Measurements from ENCODE around the gene THOC1. TPM values are rescaled to one million over a fixed set of nuclear protein-coding genes. Genes with fewer than 3 reads are reported as not detected.
"Not testable (repeated sequence)": the region's sequence is repeated elsewhere in the genome, so short reads cannot be mapped to it uniquely, and the experiment has no call there.

THOC1 gene
- total RNA-seq, 1 donor from 2014 or later, result 45.8 TPM

DNA sequence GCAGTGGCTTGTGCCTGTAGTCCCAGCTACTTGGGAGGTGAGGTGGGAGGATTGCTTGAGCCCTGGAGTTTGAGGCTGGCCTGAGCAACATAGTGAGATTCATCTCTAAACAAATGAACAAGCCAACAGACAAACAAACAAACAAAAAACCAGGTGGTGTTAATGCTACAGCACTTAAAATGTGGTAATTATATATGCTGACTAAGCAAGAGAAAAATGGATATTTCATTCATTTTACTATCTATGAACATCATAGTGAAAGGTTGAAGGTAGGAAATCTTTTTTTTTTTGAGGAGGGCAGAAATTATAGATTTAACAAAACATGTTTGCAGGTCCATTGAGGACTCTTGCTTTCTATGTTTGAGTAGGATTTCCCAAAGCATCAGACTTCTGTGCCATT is 42.2 kb upstream of the THOC1 start:
- no peak overlapping the region for H3K27ac Mint-ChIP-seq (ENCODE audit: unreplicated experiment)
- no peak for DNase-seq (ENCODE audit: low spot score)
- peaks cover 47% of the 10 kb centered on the region for H3K4me1 Mint-ChIP-seq (ENCODE audit: unreplicated experiment)
- no peaks in the 10 kb centered on the region for H3K9me3 Mint-ChIP-seq (ENCODE audit: unreplicated experiment)
- no peak overlapping the region for H3K4me3 Mint-ChIP-seq (ENCODE audit: unreplicated experiment)
- peaks cover 3% of the 10 kb centered on the region for H3K36me3 Mint-ChIP-seq (ENCODE audit: low read depth, unreplicated experiment)
- peaks cover 10% of the 10 kb centered on the region for H3K27me3 Mint-ChIP-seq (ENCODE audit: unreplicated experiment)
- TF ChIP-seq, protein P1, sequence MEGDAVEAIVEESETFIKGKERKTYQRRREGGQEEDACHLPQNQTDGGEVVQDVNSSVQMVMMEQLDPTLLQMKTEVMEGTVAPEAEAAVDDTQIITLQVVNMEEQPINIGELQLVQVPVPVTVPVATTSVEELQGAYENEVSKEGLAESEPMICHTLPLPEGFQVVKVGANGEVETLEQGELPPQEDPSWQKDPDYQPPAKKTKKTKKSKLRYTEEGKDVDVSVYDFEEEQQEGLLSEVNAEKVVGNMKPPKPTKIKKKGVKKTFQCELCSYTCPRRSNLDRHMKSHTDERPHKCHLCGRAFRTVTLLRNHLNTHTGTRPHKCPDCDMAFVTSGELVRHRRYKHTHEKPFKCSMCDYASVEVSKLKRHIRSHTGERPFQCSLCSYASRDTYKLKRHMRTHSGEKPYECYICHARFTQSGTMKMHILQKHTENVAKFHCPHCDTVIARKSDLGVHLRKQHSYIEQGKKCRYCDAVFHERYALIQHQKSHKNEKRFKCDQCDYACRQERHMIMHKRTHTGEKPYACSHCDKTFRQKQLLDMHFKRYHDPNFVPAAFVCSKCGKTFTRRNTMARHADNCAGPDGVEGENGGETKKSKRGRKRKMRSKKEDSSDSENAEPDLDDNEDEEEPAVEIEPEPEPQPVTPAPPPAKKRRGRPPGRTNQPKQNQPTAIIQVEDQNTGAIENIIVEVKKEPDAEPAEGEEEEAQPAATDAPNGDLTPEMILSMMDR (IDR thresholded peaks at IDR 0.05; ENCODE audit: unreplicated experiment), result no peak

DNA sequence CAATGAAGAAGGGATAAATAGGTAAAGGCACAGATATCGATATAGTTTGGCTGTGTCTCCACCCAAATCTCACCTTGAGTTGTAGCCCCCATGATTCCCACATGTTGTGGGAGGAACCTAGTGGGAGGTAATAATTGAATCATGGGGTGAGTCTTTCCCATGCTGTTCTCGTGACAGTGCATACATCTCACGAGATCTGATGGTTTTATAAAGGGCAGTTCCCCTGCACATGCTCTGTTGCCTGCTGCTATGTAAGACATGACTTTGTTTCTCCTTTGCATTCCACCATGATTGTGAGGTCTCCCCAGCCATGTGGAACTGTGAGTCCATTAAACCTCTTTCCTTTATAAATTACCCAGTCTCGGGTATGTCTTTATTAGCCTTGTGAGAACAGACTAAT is 40.2 kb upstream of the THOC1 start:
- Mint-ChIP-seq H3K4me1 (ENCODE audit: unreplicated experiment) (peaks cover 50% of the 10 kb centered on the region), H3K27ac (ENCODE audit: unreplicated experiment) (peak overlapping the region; percentile 9)
- H3K27me3 Mint-ChIP-seq (ENCODE audit: unreplicated experiment); H3K9me3 Mint-ChIP-seq (ENCODE audit: unreplicated experiment); H3K4me3 Mint-ChIP-seq (ENCODE audit: unreplicated experiment); DNase-seq (ENCODE audit: low spot score); H3K36me3 Mint-ChIP-seq (ENCODE audit: low read depth, unreplicated experiment): not testable (repeated sequence)

DNA sequence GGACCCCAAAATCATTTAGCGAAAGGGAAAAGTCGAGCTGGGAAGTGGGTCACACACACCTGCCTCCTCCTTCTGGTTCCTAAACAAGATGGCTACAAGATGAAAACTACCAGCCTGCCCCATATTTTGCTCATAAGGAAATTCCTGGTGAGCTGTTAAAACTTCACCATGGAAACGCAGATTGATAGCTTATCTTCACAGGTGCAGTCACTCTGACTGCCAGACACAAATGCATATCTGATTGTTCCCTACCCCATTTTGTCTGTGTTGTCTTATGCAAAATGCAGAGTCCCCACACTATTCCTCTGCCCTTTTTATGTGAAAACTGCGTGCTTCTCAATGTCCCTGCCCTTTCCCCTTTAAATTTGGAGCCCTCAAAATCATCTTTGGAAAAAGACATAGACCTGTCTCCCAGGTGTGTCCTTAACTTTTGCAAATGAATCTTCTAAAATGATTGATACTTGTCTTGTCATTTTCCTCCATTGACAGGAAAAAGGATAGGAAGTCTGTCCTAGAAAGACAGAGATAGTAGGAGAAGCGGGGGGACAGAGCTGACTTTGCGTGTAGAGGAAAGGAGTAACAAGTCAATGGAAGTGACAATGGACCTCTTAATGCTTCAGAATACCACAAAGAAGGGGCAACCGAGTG is 38.9 kb upstream of the THOC1 start:
- H3K27me3 Mint-ChIP-seq (ENCODE audit: unreplicated experiment), result peaks cover 9% of the 10 kb centered on the region
- peak overlapping the region; percentile 52 for H3K4me3 Mint-ChIP-seq (ENCODE audit: unreplicated experiment)
- no peaks in the 10 kb centered on the region for H3K36me3 Mint-ChIP-seq (ENCODE audit: low read depth, unreplicated experiment)
- TF ChIP-seq, protein P1 (IDR thresholded peaks at IDR 0.05; ENCODE audit: unreplicated experiment), result no peak
- no peaks in the 10 kb centered on the region for H3K9me3 Mint-ChIP-seq (ENCODE audit: unreplicated experiment)
- DNase-seq (ENCODE audit: low spot score), result no peak
- peak overlapping the region; percentile 6 for H3K27ac Mint-ChIP-seq (ENCODE audit: unreplicated experiment)
- peaks cover 44% of the 10 kb centered on the region for H3K4me1 Mint-ChIP-seq (ENCODE audit: unreplicated experiment)

DNA sequence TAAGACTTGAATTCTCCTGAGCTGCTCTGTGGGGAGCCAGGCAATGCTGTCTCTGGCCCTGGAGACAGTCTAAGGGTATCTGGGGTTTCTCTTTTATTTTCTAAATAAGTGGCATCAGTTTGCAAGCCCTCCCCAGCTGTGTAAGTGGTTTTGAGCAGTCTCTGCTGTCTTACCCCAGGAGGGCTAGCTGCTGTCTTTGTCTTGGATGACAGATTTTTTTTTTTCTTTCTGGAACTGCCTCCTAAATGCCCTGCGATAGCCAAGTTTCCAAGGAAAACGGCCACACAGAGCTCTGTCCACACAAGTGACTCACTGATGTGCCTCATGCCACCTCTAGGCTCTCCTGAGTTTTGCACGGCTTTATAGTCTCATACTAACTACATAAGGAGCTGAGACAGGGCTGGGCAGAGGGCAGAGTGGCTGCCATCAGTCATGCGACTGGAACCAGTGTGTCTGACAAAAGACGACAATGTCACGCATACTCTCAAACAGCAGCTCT is 37.2 kb upstream of the THOC1 start:
- Mint-ChIP-seq H3K9me3 (ENCODE audit: unreplicated experiment) (no peaks in the 10 kb centered on the region), H3K27ac (ENCODE audit: unreplicated experiment) (no peak overlapping the region), H3K27me3 (ENCODE audit: unreplicated experiment) (peaks cover 6% of the 10 kb centered on the region), H3K4me3 (ENCODE audit: unreplicated experiment) (no peak overlapping the region), H3K4me1 (ENCODE audit: unreplicated experiment) (peaks cover 50% of the 10 kb centered on the region), H3K36me3 (ENCODE audit: low read depth, unreplicated experiment) (no peaks in the 10 kb centered on the region)
- DNase-seq (ENCODE audit: low spot score), result no peak
- TF ChIP-seq, protein P1 (IDR thresholded peaks at IDR 0.05; ENCODE audit: unreplicated experiment), result no peak

DNA sequence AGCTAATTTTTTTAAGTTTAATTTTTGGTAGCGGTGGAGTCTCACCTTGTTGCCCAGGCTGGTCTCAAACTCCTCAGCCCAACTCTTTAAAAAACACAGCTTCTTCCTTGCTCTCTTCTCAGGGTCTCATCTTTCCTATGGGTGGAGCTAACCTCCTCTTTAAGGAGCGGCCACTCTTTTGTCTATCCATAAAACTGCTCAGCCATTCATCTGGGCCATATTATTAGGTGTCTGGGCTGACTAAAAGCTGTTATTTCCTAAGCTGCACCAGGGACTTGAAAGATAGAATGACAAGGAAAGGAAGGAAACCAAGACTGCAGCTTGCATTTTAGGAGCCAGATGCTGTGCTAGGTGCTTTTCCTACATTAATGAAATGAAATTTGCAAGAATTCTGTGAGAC is 35.8 kb upstream of the THOC1 start:
- peaks cover 3% of the 10 kb centered on the region for H3K27me3 Mint-ChIP-seq (ENCODE audit: unreplicated experiment)
- H3K4me3 Mint-ChIP-seq (ENCODE audit: unreplicated experiment), result no peak overlapping the region
- TF ChIP-seq, protein P1 (IDR thresholded peaks at IDR 0.05; ENCODE audit: unreplicated experiment), result no peak

More for the DNA sequence above, 35.8 kb upstream of the THOC1 start:
- peak overlapping the region; percentile 28 for H3K27ac Mint-ChIP-seq (ENCODE audit: unreplicated experiment)
- no peaks in the 10 kb centered on the region for H3K9me3 Mint-ChIP-seq (ENCODE audit: unreplicated experiment)
- no peak for DNase-seq (ENCODE audit: low spot score)
- H3K4me1 Mint-ChIP-seq (ENCODE audit: unreplicated experiment), result peaks cover 49% of the 10 kb centered on the region
- H3K36me3 Mint-ChIP-seq (ENCODE audit: low read depth, unreplicated experiment), result no peaks in the 10 kb centered on the region
